ENCODE data around the gene LRRTM4. TPM values are rescaled to one million over a fixed set of nuclear protein-coding genes. Genes with fewer than 3 reads are reported as not detected.
"Not testable (repeated sequence)": the region's sequence is repeated elsewhere in the genome, so short reads cannot be mapped to it uniquely, and the experiment has no call there.

Gene LRRTM4
- polyA plus RNA-seq, 1 of the 3 experiments (the other 2 are of a cell fraction) = 0.10 TPM

DNA sequence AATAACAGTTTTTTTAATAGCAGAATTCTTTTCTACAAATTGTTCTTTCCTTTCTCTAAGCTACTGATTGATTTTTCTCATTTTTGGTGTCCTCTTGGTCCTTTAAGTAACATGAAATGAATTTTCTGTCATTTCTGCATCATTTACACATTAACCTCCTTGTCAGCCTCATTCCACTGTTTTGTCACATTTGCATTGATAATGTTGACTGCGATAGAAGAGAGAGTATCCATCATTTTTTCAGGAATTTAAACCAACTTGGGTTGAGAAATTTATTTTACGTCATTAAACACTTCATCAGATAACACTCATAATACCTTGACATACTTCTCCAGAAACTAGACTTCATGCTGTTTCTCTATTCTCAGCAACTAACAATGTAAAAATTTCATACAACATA, 422.2 kb downstream of the LRRTM4 start:
- no peak for DNase-seq
- Histone ChIP-seq H3K27ac (ENCODE audit: low read depth in 2 of 2, low read length in 1 of 2) (no peak overlapping the region), H2AFZ (ENCODE audit: low read depth) (no peak overlapping the region), H3K9me2 (no peaks in the 10 kb centered on the region), H3K27me3 (ENCODE audit: insufficient read depth) (no peaks in the 10 kb centered on the region), H3K36me3 (replicated peaks in 1 of 2; ENCODE audit: control insufficient read depth in 1 of 2, insufficient read depth in 2 of 2, low read length in 1 of 2) (no peaks in the 10 kb centered on the region), H3K4me1 (ENCODE audit: control insufficient read depth in 1 of 2, insufficient read depth in 2 of 2, low read depth in 1 of 2, low read length in 1 of 2) (no peaks in the 10 kb centered on the region), H3K79me2 (ENCODE audit: insufficient read depth) (no peaks in the 10 kb centered on the region), H3K4me2 (no peak overlapping the region), H3K9me3 (no peaks in the 10 kb centered on the region), H3K9ac (no peak overlapping the region), H3K4me3 (ENCODE audit: low read depth in 2 of 2, low read length in 1 of 2) (no peak overlapping the region), H3F3A (replicated peaks; ENCODE audit: insufficient read depth) (no peaks in the 10 kb centered on the region), H4K20me1 (ENCODE audit: insufficient read depth) (no peaks in the 10 kb centered on the region)
- ChIA-PET POLR2A (no interaction called here), CTCF (no interaction called here)
- 45% methylated on average over 2 of the region's 2 CpGs for WGBS (ENCODE audit: low lambda C conversion rate)
- TF ChIP-seq EZH2phosphoT487 (IDR thresholded peaks at IDR 0.05; ENCODE audit: borderline replicate concordance, low read depth) (no peak), SIN3A (IDR thresholded peaks at IDR 0.05; ENCODE audit: borderline replicate concordance, low read depth, low read length) (no peak), SMC3 (IDR thresholded peaks at IDR 0.05; ENCODE audit: low read depth, low read length) (no peak), FOXJ3 (CRISPR knock-in tag; IDR thresholded peaks at IDR 0.05) (no peak), TCF12 (IDR thresholded peaks at IDR 0.05) (no peak), POLR2AphosphoS5 (IDR thresholded peaks at IDR 0.05; ENCODE audit: low read depth, low read length) (no peak), FOSL2 (IDR thresholded peaks at IDR 0.05; ENCODE audit: borderline replicate concordance, low read depth) (no peak)
- TF ChIP-seq, protein P1, sequence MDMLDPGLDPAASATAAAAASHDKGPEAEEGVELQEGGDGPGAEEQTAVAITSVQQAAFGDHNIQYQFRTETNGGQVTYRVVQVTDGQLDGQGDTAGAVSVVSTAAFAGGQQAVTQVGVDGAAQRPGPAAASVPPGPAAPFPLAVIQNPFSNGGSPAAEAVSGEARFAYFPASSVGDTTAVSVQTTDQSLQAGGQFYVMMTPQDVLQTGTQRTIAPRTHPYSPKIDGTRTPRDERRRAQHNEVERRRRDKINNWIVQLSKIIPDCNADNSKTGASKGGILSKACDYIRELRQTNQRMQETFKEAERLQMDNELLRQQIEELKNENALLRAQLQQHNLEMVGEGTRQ (IDR thresholded peaks at IDR 0.05; ENCODE audit: borderline replicate concordance, low read depth, low read length) = no peak
- TF ChIP-seq, protein P2, sequence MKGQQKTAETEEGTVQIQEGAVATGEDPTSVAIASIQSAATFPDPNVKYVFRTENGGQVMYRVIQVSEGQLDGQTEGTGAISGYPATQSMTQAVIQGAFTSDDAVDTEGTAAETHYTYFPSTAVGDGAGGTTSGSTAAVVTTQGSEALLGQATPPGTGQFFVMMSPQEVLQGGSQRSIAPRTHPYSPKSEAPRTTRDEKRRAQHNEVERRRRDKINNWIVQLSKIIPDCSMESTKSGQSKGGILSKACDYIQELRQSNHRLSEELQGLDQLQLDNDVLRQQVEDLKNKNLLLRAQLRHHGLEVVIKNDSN (IDR thresholded peaks at IDR 0.05; ENCODE audit: borderline replicate concordance, low read depth) = no peak

DNA sequence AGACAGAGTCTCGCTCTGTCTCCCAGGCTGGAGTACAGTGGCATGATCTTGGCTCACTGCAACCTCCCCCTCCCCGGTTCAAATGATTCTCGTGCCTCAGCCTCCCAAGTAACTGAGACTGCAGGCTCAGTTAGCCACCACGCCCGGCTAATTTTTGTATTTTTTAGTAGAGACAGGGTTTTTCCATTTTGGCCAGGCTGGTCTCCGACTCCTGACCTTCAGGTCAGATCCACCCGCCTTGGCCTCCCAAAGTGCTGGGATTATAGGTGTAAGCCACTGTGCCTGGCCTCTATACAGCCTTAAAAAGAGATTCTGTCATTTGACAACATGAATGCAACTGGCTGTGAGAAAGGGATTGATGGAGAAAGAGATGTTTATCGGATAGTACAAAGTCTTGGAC, 426.7 kb downstream of the LRRTM4 start:
- H3K36me3 ChIP-seq (replicated peaks in 1 of 2; ENCODE audit: control insufficient read depth in 1 of 2, insufficient read depth in 2 of 2, low read length in 1 of 2); H3K4me1 ChIP-seq (ENCODE audit: control insufficient read depth in 1 of 2, insufficient read depth in 2 of 2, low read depth in 1 of 2, low read length in 1 of 2); DNase-seq; H3K79me2 ChIP-seq (ENCODE audit: insufficient read depth); CTCF ChIA-PET; H3F3A ChIP-seq (replicated peaks; ENCODE audit: insufficient read depth); H3K27me3 ChIP-seq (ENCODE audit: insufficient read depth); H3K27ac ChIP-seq (ENCODE audit: low read depth in 2 of 2, low read length in 1 of 2); H3K9me2 ChIP-seq; H2AFZ ChIP-seq (ENCODE audit: low read depth); H3K9ac ChIP-seq; H3K4me3 ChIP-seq (ENCODE audit: low read depth in 2 of 2, low read length in 1 of 2); H3K4me2 ChIP-seq; POLR2A ChIA-PET; H4K20me1 ChIP-seq (ENCODE audit: insufficient read depth); H3K9me3 ChIP-seq: not testable (repeated sequence)
- WGBS (ENCODE audit: low lambda C conversion rate) = 42% methylated on average over 8 of the region's 8 CpGs

DNA sequence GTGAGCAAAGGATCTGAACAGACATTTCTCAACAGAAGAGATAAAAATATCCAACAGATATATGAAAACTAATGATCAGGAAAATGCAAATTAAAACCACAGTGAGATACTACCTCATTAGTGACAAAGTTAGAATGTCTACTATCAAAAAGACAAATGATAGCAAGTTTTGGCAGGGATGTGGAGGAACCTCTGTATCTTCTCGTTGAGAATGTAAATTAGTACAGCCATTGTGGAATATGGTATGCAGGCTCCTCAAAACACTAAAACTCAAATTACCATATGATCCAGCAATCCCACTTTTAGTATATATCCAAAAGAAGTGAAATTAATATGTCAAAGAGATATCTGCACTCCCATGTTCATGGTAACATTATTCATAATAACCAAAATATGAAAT, 427.1 kb downstream of the LRRTM4 start:
- CTCF ChIA-PET = no interaction called here
- TF ChIP-seq EZH2phosphoT487 (IDR thresholded peaks at IDR 0.05; ENCODE audit: borderline replicate concordance, low read depth) = no peak
- TF ChIP-seq GATA2 (CRISPR knock-in tag; IDR thresholded peaks at IDR 0.05) = no peak
- TF ChIP-seq MEF2A (IDR thresholded peaks at IDR 0.05; ENCODE audit: borderline replicate concordance, low read depth) = no peak
- no peak for TF ChIP-seq MXI1 (IDR thresholded peaks at IDR 0.05; ENCODE audit: low read depth, low read length)
- TF ChIP-seq, protein P1 (IDR thresholded peaks at IDR 0.05; ENCODE audit: borderline replicate concordance, low read depth, low read length) = no peak
- no peak for TF ChIP-seq SMC3 (IDR thresholded peaks at IDR 0.05; ENCODE audit: low read depth, low read length)
- TF ChIP-seq GABPA (IDR thresholded peaks at IDR 0.05; ENCODE audit: low read depth) = no peak
- TF ChIP-seq, protein P3, sequence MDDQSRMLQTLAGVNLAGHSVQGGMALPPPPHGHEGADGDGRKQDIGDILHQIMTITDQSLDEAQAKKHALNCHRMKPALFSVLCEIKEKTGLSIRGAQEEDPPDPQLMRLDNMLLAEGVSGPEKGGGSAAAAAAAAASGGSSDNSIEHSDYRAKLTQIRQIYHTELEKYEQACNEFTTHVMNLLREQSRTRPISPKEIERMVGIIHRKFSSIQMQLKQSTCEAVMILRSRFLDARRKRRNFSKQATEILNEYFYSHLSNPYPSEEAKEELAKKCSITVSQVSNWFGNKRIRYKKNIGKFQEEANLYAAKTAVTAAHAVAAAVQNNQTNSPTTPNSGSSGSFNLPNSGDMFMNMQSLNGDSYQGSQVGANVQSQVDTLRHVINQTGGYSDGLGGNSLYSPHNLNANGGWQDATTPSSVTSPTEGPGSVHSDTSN (IDR thresholded peaks at IDR 0.05) = no peak
- TF ChIP-seq, protein P4, sequence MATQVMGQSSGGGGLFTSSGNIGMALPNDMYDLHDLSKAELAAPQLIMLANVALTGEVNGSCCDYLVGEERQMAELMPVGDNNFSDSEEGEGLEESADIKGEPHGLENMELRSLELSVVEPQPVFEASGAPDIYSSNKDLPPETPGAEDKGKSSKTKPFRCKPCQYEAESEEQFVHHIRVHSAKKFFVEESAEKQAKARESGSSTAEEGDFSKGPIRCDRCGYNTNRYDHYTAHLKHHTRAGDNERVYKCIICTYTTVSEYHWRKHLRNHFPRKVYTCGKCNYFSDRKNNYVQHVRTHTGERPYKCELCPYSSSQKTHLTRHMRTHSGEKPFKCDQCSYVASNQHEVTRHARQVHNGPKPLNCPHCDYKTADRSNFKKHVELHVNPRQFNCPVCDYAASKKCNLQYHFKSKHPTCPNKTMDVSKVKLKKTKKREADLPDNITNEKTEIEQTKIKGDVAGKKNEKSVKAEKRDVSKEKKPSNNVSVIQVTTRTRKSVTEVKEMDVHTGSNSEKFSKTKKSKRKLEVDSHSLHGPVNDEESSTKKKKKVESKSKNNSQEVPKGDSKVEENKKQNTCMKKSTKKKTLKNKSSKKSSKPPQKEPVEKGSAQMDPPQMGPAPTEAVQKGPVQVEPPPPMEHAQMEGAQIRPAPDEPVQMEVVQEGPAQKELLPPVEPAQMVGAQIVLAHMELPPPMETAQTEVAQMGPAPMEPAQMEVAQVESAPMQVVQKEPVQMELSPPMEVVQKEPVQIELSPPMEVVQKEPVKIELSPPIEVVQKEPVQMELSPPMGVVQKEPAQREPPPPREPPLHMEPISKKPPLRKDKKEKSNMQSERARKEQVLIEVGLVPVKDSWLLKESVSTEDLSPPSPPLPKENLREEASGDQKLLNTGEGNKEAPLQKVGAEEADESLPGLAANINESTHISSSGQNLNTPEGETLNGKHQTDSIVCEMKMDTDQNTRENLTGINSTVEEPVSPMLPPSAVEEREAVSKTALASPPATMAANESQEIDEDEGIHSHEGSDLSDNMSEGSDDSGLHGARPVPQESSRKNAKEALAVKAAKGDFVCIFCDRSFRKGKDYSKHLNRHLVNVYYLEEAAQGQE (IDR thresholded peaks at IDR 0.05; ENCODE audit: low read depth, low read length) = no peak

More for the DNA sequence above, 427.1 kb downstream of the LRRTM4 start:
- WGBS (ENCODE audit: low lambda C conversion rate) = 33% methylated on average over 1 of the region's 1 CpG
- Histone ChIP-seq H2AFZ (ENCODE audit: low read depth) (no peak overlapping the region), H3K79me2 (ENCODE audit: insufficient read depth) (no peaks in the 10 kb centered on the region), H4K20me1 (ENCODE audit: insufficient read depth) (no peaks in the 10 kb centered on the region), H3K4me1 (ENCODE audit: control insufficient read depth in 1 of 2, insufficient read depth in 2 of 2, low read depth in 1 of 2, low read length in 1 of 2) (no peaks in the 10 kb centered on the region), H3K27me3 (ENCODE audit: insufficient read depth) (no peaks in the 10 kb centered on the region), H3K27ac (ENCODE audit: low read depth in 2 of 2, low read length in 1 of 2) (no peak overlapping the region), H3K36me3 (replicated peaks in 1 of 2; ENCODE audit: control insufficient read depth in 1 of 2, insufficient read depth in 2 of 2, low read length in 1 of 2) (no peaks in the 10 kb centered on the region), H3K4me2 (no peak overlapping the region), H3F3A (replicated peaks; ENCODE audit: insufficient read depth) (no peaks in the 10 kb centered on the region), H3K9me3 (no peaks in the 10 kb centered on the region), H3K4me3 (ENCODE audit: low read depth in 2 of 2, low read length in 1 of 2) (no peak overlapping the region), H3K9me2 (no peaks in the 10 kb centered on the region), H3K9ac (no peak overlapping the region)
- no peak for DNase-seq
- POLR2A ChIA-PET = no interaction called here

All from SK-N-SH (cell line).